GM12872 (cell line): Measurements from ENCODE around the gene USHBP1.

Source experiments
- TF ChIP-seq, protein P1 (sequence below): IDR thresholded peaks from 3 replicates; pipeline ENCODE4 v1.5.1; 2011; ENCODE audit warnings: low read depth, mild to moderate bottlenecking, low read length, moderate library complexity; ENCODE audit not compliant: insufficient read depth

Gene USHBP1

GRCh38 chr19:17243830-17244617 lies 20.5 kb downstream of the USHBP1 start:
- TF ChIP-seq, protein P1, sequence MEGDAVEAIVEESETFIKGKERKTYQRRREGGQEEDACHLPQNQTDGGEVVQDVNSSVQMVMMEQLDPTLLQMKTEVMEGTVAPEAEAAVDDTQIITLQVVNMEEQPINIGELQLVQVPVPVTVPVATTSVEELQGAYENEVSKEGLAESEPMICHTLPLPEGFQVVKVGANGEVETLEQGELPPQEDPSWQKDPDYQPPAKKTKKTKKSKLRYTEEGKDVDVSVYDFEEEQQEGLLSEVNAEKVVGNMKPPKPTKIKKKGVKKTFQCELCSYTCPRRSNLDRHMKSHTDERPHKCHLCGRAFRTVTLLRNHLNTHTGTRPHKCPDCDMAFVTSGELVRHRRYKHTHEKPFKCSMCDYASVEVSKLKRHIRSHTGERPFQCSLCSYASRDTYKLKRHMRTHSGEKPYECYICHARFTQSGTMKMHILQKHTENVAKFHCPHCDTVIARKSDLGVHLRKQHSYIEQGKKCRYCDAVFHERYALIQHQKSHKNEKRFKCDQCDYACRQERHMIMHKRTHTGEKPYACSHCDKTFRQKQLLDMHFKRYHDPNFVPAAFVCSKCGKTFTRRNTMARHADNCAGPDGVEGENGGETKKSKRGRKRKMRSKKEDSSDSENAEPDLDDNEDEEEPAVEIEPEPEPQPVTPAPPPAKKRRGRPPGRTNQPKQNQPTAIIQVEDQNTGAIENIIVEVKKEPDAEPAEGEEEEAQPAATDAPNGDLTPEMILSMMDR: no peak

GRCh38 chr19:17243211-17243829 lies 21.2 kb downstream of the USHBP1 start:
- TF ChIP-seq, protein P1: no peak

DNA sequence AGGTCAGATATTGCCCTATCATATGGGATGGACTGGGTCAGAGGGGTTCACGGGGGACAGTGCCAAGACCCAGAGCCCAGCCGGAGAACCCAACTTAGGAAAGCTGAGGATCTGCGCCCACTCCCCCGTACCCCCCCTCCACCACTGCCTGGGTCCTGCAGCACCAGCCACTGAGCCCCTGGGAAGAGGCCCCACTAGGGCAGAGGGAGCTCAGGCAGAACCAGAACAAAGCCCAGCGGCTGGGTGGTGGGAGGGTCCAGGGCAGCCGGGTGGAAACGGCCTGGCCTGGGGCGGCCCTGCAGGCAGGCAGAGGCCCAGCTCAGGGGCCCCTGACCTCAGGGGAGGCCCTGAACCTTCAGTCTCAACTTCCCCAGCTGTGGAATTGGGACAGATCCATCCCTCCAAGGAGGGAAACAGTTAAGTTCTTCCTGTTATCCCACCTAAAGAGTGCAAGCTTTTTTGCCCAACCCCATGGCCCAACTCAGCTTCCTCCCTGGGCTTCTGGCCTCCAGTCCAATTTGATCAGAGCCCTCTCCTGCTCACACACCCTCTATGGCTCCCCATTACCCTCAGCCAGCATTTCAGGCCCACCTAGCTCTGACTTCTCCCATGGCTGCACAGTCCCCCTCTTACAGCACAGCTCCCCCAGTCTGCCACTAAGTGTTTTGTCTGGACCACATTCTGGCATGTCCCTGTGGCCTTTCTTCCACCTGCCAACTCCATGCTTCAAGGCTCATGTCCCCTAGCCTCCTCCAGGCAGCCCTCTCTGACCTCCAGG lies 21.9 kb downstream of the USHBP1 start:
- TF ChIP-seq, protein P1: no peak

GRCh38 chr19:17240826-17241399 lies 23.6 kb downstream of the USHBP1 start:
- TF ChIP-seq, protein P1: no peak

DNA sequence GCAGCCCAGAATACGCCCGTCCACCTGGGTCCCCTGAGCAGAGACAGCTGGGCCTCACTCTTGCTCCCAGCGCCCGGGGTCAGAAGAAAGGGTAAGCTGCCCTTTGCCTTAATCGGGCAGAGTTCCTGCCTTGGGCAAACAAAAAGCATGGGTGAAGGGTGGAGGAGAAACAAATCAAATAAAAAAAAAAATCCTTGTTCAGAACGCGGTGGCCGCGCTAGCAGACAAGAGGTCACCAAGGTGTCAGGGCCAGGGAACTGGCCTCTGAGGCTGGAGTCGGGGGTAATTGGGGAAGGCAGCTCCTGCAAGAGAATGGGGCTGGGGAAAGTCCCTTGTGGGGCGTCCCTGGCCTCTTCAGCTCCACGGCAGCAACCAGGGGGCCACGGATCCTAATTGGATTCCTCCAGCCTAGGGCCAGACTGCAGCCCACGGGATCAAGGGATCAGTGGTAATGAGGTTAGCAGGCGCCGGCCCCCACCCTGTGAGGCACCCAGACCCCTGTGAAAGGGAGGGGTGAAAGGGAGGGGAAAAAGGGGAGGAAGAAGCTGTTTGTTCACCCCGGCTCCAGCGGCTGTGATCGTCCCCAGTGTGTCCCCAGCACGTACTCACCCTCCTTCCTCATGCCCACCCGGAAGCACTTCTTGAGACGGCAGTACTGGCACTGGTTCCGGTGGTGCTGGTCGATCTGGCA lies 24.3 kb downstream of the USHBP1 start:
- TF ChIP-seq, protein P1: no peak

DNA sequence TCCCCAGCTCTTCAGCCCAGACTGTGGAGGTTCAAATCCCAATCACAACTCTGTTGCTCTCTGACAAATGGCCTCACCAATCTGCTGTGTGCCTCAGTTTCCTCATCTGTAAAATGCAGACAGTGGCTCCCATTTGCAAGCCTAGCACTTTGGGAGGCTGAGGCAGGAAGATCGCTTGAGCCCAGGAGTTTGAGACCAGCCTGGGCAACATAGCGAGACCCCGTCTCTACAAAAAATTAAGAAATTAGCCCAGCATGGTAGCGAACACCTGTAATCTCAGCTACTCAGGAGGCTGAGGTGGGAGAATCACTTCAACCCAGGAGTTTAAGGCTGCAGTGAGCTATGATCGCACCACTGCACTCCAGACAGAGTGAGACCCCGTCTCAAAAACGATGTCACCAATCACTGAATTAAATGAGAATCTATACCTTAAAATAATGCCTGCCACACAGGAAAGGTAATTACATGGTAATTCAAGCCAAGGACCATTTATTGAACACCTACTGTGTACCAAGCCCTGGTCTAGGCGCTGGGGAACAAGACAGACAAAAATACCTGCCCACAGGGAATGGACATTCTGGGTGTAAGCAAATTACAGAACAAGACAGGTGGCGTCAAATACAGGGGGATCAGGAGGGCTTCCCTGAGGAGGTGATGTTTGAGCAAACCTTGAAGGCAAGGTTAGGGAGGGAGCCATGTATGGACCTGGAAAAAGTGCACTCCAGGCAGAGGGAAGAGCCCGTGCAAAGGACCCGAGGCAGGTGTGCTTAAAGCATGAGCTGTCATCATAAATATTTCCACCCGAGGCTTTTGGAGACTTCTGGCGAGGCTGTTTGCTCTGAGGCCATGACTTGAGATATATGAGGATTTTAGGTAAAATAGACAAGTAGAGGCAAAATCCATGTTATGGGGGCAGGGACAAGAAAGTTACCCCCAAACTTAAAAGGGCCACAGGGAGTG lies 26.5 kb downstream of the USHBP1 start:
- TF ChIP-seq, protein P1: no peak
